ENCODE results near the gene PHACTR1.

- TF ChIP-seq CTCF (IDR thresholded peaks at IDR 0.05) = no peak
- no peak for TF ChIP-seq POLR2A (IDR thresholded peaks at IDR 0.05)
These were observed 162.2 kb downstream of the PHACTR1 start for GRCh38 chr6:12878741-12879140.
